C4-2B (cell line): Measurements from ENCODE around the gene PTDSS2.

Experiments
- ZFX ChIP-seq: fragments of 450-650 bp; IDR thresholded peaks from 2 replicates; pipeline ENCODE4 v1.6.1; 2017
- TF ChIP-seq, protein P1 (sequence below): fragments of 450-650 bp; conservative IDR thresholded peaks from 2 replicates; pipeline ENCODE4 v1.5.1; 2017; ENCODE audit warnings: mild to moderate bottlenecking

DNA sequence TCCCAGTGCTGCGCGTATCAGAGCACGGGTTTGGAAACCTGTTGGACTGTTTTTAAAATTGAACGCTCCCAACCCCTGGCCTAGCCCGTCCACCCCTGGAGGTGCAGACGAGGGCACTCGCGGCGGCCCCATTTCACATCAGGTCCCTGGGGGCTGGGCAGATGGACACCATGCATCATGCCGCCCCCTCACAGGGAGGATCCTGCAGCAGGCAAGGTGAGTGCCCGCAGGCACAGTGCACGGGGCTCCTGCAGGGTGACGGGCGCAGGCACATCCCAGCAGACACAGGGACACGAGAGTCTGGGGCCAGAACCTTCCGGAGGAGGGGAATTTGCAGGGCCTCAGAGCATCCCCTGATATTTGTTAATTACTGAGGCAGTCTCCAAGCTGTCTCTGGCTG is 15.6 kb upstream of the PTDSS2 start:
- TF ChIP-seq, protein P1, sequence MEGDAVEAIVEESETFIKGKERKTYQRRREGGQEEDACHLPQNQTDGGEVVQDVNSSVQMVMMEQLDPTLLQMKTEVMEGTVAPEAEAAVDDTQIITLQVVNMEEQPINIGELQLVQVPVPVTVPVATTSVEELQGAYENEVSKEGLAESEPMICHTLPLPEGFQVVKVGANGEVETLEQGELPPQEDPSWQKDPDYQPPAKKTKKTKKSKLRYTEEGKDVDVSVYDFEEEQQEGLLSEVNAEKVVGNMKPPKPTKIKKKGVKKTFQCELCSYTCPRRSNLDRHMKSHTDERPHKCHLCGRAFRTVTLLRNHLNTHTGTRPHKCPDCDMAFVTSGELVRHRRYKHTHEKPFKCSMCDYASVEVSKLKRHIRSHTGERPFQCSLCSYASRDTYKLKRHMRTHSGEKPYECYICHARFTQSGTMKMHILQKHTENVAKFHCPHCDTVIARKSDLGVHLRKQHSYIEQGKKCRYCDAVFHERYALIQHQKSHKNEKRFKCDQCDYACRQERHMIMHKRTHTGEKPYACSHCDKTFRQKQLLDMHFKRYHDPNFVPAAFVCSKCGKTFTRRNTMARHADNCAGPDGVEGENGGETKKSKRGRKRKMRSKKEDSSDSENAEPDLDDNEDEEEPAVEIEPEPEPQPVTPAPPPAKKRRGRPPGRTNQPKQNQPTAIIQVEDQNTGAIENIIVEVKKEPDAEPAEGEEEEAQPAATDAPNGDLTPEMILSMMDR, result no peak
- no peak for TF ChIP-seq ZFX
